SK-N-SH (cell line): Measurements from ENCODE around the gene PDZD2. TPM values are rescaled to one million over a fixed set of nuclear protein-coding genes. Genes with fewer than 3 reads are reported as not detected.

Experiments
- CTCF ChIA-PET: fragments of 300-600, 350-600 bp; formaldehyde crosslinking; extraction: SDS; loops from one replicate; lab custom pipeline; 2021; lab: Yijun Ruan, JAX
- POLR2A ChIA-PET: fragments of 350-600 bp; sonication (Branson Sonifier 250); formaldehyde crosslinking; extraction: SDS; loops from one replicate; lab custom pipeline; 2020; ENCODE audit warnings: antibody characterized with exemption, inconsistent platforms; lab: Yijun Ruan, JAX
- DNase-seq: peaks from one replicate; pipeline ENCODE4 v3.0.0; 2012
- H2AFZ ChIP-seq: fragments of 200-600 bp; sonication (generic); 2 replicates; pipeline ENCODE4 v1.8.1; 2016; ENCODE audit warnings: antibody characterized with exemption, mild to moderate bottlenecking, low read depth
- H3F3A ChIP-seq: fragments of 200-600 bp; sonication (generic); replicated peaks from 2 replicates; pipeline ENCODE3; 2016; ENCODE audit warnings: antibody characterized with exemption, mild to moderate bottlenecking; ENCODE audit not compliant: insufficient read depth
- H3K27ac ChIP-seq, 2 experiments: fragments of 200-500 bp in 1 of 2; fragments of 200-600 bp in 1 of 2; sonication (Bioruptor generic) in 1 of 2; sonication (generic), shearing (Covaris generic) in 1 of 2; 2 replicates each; pipeline versions ENCODE4 v1.5.1 to v1.6.1; 2014 to 2016; ENCODE audit warnings: low read depth in 2 of 2, inconsistent platforms in 1 of 2, low read length in 1 of 2, mild to moderate bottlenecking in 1 of 2, mixed read lengths in 1 of 2
- H3K27me3 ChIP-seq: fragments of 200-600 bp; sonication (generic), shearing (Covaris generic); 2 replicates; pipeline ENCODE4 v1.6.1; 2016; ENCODE audit warnings: mixed run types; ENCODE audit not compliant: insufficient read depth
- H3K36me3 ChIP-seq, 2 experiments: fragments of 200-500 bp in 1 of 2; fragments of 200-600 bp in 1 of 2; sonication (Bioruptor generic) in 1 of 2; sonication (generic) in 1 of 2; replicated peaks in 1 of 2; 2 replicates each; pipeline versions ENCODE3 to v1.5.1; 2014 to 2016; ENCODE audit warnings: low read length in 1 of 2, mild to moderate bottlenecking in 1 of 2; ENCODE audit not compliant: insufficient read depth in 2 of 2, control insufficient read depth in 1 of 2
- H3K4me1 ChIP-seq, 2 experiments: fragments of 200-500 bp in 1 of 2; fragments of 200-600 bp in 1 of 2; sonication (Bioruptor generic) in 1 of 2; sonication (generic), shearing (Covaris generic) in 1 of 2; 2 replicates each; pipeline versions ENCODE4 v1.5.1 to v1.6.1; 2014 to 2016; ENCODE audit warnings: low read depth in 1 of 2, low read length in 1 of 2, mixed run types in 1 of 2; ENCODE audit not compliant: insufficient read depth in 2 of 2, control insufficient read depth in 1 of 2
- H3K4me2 ChIP-seq: fragments of 200-600 bp; sonication (generic), shearing (Covaris generic); 2 replicates; pipeline ENCODE4 v1.6.1; 2017; ENCODE audit warnings: mixed run types
- H3K4me3 ChIP-seq, 2 experiments: fragments of 200-500 bp in 1 of 2; fragments of 200-600 bp in 1 of 2; sonication (Bioruptor generic) in 1 of 2; sonication (generic), shearing (Covaris generic) in 1 of 2; 2 replicates each; pipeline versions ENCODE4 v1.5.1 to v1.8.1; 2014 to 2016; ENCODE audit warnings: low read depth in 2 of 2, inconsistent platforms in 1 of 2, low read length in 1 of 2, mild to moderate bottlenecking in 1 of 2, mixed read lengths in 1 of 2, moderate library complexity in 1 of 2
- H3K79me2 ChIP-seq: fragments of 200-600 bp; sonication (generic); 2 replicates; pipeline ENCODE4 v1.8.1; 2017; ENCODE audit warnings: mild to moderate bottlenecking; ENCODE audit not compliant: insufficient read depth
- H3K9ac ChIP-seq: fragments of 200-600 bp; sonication (generic); 2 replicates; pipeline ENCODE4 v1.6.1; 2017; ENCODE audit warnings: mixed run types
- H3K9me2 ChIP-seq: fragments of 200-600 bp; sonication (generic); 2 replicates; pipeline ENCODE4 v1.6.1; 2017; ENCODE audit warnings: mixed run types
- H3K9me3 ChIP-seq: fragments of 200-600 bp; sonication (generic); 2 replicates; pipeline ENCODE4 v1.6.1; 2017; ENCODE audit warnings: mixed run types, mild to moderate bottlenecking, moderate library complexity
- H4K20me1 ChIP-seq: fragments of 200-600 bp; sonication (generic); 2 replicates; pipeline ENCODE4 v1.6.1; 2017; ENCODE audit warnings: mild to moderate bottlenecking, mixed run types; ENCODE audit not compliant: insufficient read depth
- GABPA ChIP-seq: IDR thresholded peaks from 2 replicates; pipeline ENCODE4 v1.4.0; 2012; ENCODE audit warnings: low read depth, mild to moderate bottlenecking
- GATA2 ChIP-seq: sonication (generic); formaldehyde crosslinking; IDR thresholded peaks from 2 replicates; pipeline ENCODE4 v1.5.0; 2020; ENCODE audit warnings: mild to moderate bottlenecking, missing genetic modification reagents
- MEF2A ChIP-seq: IDR thresholded peaks from 2 replicates; pipeline ENCODE4 v1.4.0; 2012; ENCODE audit warnings: low read depth, borderline replicate concordance
- MXI1 ChIP-seq: IDR thresholded peaks from 2 replicates; pipeline ENCODE4 v1.6.1; 2012; ENCODE audit warnings: mild to moderate bottlenecking, low read depth, low read length, improper control_type of control experiment
- RCOR1 ChIP-seq: fragments of 150-350 bp; IDR thresholded peaks from 2 replicates; pipeline ENCODE4 v1.6.1; 2017; ENCODE audit warnings: antibody characterized with exemption, low read length
- YY1 ChIP-seq: IDR thresholded peaks from 2 replicates; pipeline ENCODE4 v1.4.0; 2012; ENCODE audit warnings: low read depth, mild to moderate bottlenecking
- WGBS: methylation state at CpG from one replicate; pipeline ENCODE4 v1.1.6; 2017; ENCODE audit warnings: low lambda C conversion rate; 5-methylcytosine and 5-hydroxymethylcytosine counted together
- polyA plus RNA-seq, 3 experiments: library from polyadenylated mRNA; depleted of rRNA; stranded (reverse); fragments of >200 nt; gene quantifications; 2 replicates each; pipeline ENCODE4 v1.2.3, GENCODE V29; 2012

Gene PDZD2
- polyA plus RNA-seq, 1 of the 3 experiments (the other 2 are of a cell fraction) = 0.13 TPM

DNA sequence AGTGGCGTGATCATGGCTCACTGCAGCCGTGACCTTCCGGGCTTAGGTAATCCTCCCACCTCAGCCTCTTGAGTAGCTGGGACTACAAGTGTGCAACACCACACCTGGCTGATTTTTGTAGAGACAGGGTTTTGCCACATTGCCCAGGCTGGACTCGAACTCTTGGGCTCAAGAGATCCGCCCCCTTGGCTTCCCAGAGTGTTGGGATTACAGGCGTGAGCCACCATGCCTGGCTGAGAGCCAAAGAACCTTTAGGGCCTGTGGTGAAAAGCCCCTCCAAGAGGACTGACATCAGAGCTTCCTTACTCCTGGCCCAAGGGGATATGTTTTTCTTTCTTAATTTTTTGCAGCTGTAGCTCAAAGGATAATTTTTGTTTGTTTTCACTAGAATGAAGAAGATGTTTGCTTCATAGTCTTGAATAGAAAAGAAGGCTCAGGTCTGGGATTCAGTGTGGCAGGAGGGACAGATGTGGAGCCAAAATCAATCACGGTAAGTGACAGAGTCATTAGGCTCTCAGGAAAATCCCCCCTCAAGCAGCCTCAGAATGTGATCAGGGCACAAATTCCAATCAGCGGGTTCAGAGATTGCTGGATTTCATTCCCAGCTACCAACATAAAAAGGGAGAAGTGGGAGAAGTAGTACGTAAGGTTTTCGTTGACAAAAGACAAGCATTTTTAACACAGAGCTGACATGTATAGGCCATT is 458.1 kb downstream of the PDZD2 start:
- no peaks in the 10 kb centered on the region for H3K79me2 ChIP-seq
- H3K9me2 ChIP-seq = no peaks in the 10 kb centered on the region
- CTCF ChIA-PET = interaction anchor here (1.2 to 1.4 kb wide), 2 partner anchors 20 to 271 kb away, joined by 6 read pairs; no protein-coding TSS in a partner anchor
- no peaks in the 10 kb centered on the region for H3K9me3 ChIP-seq
- H3K4me3 ChIP-seq = no peak overlapping the region
- H3K36me3 ChIP-seq = peaks cover 34 to 38% of the 10 kb centered on the region in 2 experiments
- no peak for DNase-seq
- POLR2A ChIA-PET = no interaction called here
- no peak overlapping the region for H2AFZ ChIP-seq
- peaks cover 8% of the 10 kb centered on the region for H3F3A ChIP-seq
- H3K4me1 ChIP-seq = peaks cover 0 to 28% of the 10 kb centered on the region in 2 experiments; a peak in 1 of 4 replicates
- H3K9ac ChIP-seq = no peak overlapping the region
- 94% methylated on average over 10 of the region's 10 CpGs for WGBS
- no peaks in the 10 kb centered on the region for H3K27me3 ChIP-seq
- no peak overlapping the region for H3K4me2 ChIP-seq
- peak overlapping the region in 1 of 2 experiments; percentile 18; a peak in 1 of 4 replicates for H3K27ac ChIP-seq
- H4K20me1 ChIP-seq = no peaks in the 10 kb centered on the region
- TF ChIP-seq YY1 = no peak

- POLR2A ChIA-PET = no interaction called here
These were observed 459.4 kb downstream of the PDZD2 start for GRCh38 chr5:32098291-32098690.

DNA sequence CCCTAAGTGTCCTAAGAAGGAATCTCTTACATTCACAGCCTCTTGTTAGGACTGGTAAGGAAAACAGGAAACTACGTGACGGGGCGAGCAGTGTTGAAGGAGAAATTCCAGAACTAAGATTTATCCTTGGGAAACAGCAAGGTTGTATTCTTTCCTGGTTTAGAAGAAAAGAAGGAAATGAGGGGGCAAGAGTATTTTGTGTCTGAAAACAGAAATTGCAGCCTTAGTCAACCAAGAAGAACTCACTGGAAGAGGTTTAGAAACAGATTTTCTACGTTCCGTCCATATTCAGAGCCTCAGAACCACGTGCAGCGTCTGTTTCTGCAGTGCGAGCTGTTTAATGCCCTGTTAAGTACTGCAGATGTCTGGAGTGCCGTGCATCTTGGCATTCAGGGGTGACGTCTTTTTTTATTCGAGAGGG is 460.0 kb downstream of the PDZD2 start:
- H3K36me3 ChIP-seq = peaks cover 42 to 52% of the 10 kb centered on the region in 2 experiments
- no peak overlapping the region for H3K4me3 ChIP-seq
- no peak overlapping the region for H2AFZ ChIP-seq
- TF ChIP-seq MXI1 = no peak
- TF ChIP-seq GABPA = no peak
- no peak for TF ChIP-seq GATA2 (CRISPR knock-in tag)
- TF ChIP-seq RCOR1 = no peak
- TF ChIP-seq MEF2A = no peak
- TF ChIP-seq, all 33 proteins: peak for 0
- H3K9me3 ChIP-seq = no peaks in the 10 kb centered on the region
- ChIA-PET CTCF (interaction anchor here (1.2 to 2.1 kb wide), 2 partner anchors 22 to 274 kb away, joined by 4 to 15 read pairs; no protein-coding TSS in a partner anchor), POLR2A (no interaction called here)
- no peaks in the 10 kb centered on the region for H3K9me2 ChIP-seq
- DNase-seq = no peak
- 96% methylated on average over 11 of the region's 11 CpGs for WGBS
- H3K9ac ChIP-seq = no peak overlapping the region
- peaks cover 8% of the 10 kb centered on the region for H3F3A ChIP-seq
- H3K4me1 ChIP-seq = peaks cover 0 to 28% of the 10 kb centered on the region in 2 experiments; a peak in 1 of 4 replicates
- no peak overlapping the region for H3K4me2 ChIP-seq
- H3K27ac ChIP-seq = no peak overlapping the region; a peak in 1 of 4 replicates
- H3K79me2 ChIP-seq = no peaks in the 10 kb centered on the region
- H3K27me3 ChIP-seq = no peaks in the 10 kb centered on the region
- H4K20me1 ChIP-seq = no peaks in the 10 kb centered on the region

More at GRCh38 chr5:32098291-32098690, 459.4 kb downstream of the PDZD2 start:
- H3F3A ChIP-seq = peaks cover 8% of the 10 kb centered on the region
- H3K9me2 ChIP-seq = no peaks in the 10 kb centered on the region
- H3K27me3 ChIP-seq = no peaks in the 10 kb centered on the region
- H3K4me3 ChIP-seq = no peak overlapping the region
- H2AFZ ChIP-seq = no peak overlapping the region
- 85% methylated on average over 9 of the region's 9 CpGs for WGBS
- H3K36me3 ChIP-seq = peaks cover 38 to 46% of the 10 kb centered on the region in 2 experiments
- H3K79me2 ChIP-seq = no peaks in the 10 kb centered on the region
- no peak overlapping the region for H3K9ac ChIP-seq
- peak; percentile 44 for DNase-seq
- CTCF ChIA-PET = interaction anchor here (1.2 to 2.1 kb wide), 2 partner anchors 21 to 274 kb away, joined by 4 to 15 read pairs; no protein-coding TSS in a partner anchor
- H3K9me3 ChIP-seq = no peaks in the 10 kb centered on the region
- H4K20me1 ChIP-seq = no peaks in the 10 kb centered on the region
- no peak overlapping the region for H3K4me2 ChIP-seq
- no peak overlapping the region for H3K27ac ChIP-seq
- TF ChIP-seq YY1 = no peak
- H3K4me1 ChIP-seq = peaks cover 0 to 28% of the 10 kb centered on the region in 2 experiments; a peak in 1 of 4 replicates
